Vagina (tissue), 2 donors: ENCODE measurements around the gene PPFIBP1.

ENCODE experiments used
- CTCF ChIP-seq, 3 experiments: fragments of 450-650 bp in 2 of 3; fragments of 200-600 bp in 1 of 3; sonication (generic) in 1 of 3; IDR thresholded peaks; one replicate each; pipeline ENCODE4 v1.5.1; 2017 to 2019; ENCODE audit warnings: antibody characterized with exemption in 3 of 3, mild to moderate bottlenecking in 2 of 3, moderate library complexity in 2 of 3
- POLR2A ChIP-seq, 2 donors: fragments of 450-650 bp; IDR thresholded peaks; one replicate each; pipeline ENCODE4 v1.6.1; 2017; ENCODE audit warnings: antibody characterized with exemption in 2 of 2, mild to moderate bottlenecking in 2 of 2, moderate library complexity in 2 of 2

- no peak for TF ChIP-seq CTCF (IDR thresholded peaks at IDR 0.05)
- no peak for TF ChIP-seq POLR2A (IDR thresholded peaks at IDR 0.05)
Observed at GRCh38 chr12:27553941-27554340, 29.9 kb downstream of the PPFIBP1 start.
